Cardiac muscle cell (in vitro differentiated cells and primary cell): ENCODE measurements around the gene PPP4R4. TPM values are rescaled to one million over a fixed set of nuclear protein-coding genes. Genes with fewer than 3 reads are reported as not detected.

Experiments
- DNase-seq, 2 donors: peaks; one replicate each; pipeline versions ENCODE4 v3.0.0 to v3.0.0-alpha.2; 2010 to 2017; ENCODE audit warnings: low read depth in 1 of 2, low spot score in 1 of 2
- H3K27ac ChIP-seq: fragments of 200-600 bp; sonication (generic); 2 replicates; pipeline ENCODE4 v1.5.1; 2016
- H3K27me3 ChIP-seq: fragments of 200-600 bp; sonication (generic); 2 replicates; pipeline ENCODE4 v1.6.0; 2016; ENCODE audit warnings: control low read depth
- H3K36me3 ChIP-seq: fragments of 200-600 bp; sonication (generic); 2 replicates; pipeline ENCODE4 v1.5.1; 2016; ENCODE audit warnings: control low read depth
- H3K4me1 ChIP-seq: fragments of 200-600 bp; sonication (generic); 2 replicates; pipeline ENCODE4 v1.8.1; 2017; ENCODE audit warnings: low read depth, mild to moderate bottlenecking, mixed run types
- H3K4me3 ChIP-seq: fragments of 200-600 bp; sonication (generic); 2 replicates; pipeline ENCODE4 v1.5.1; 2016; ENCODE audit warnings: mild to moderate bottlenecking
- H3K9me3 ChIP-seq: fragments of 200-600 bp; sonication (generic); 2 replicates; pipeline ENCODE4 v1.5.1; 2017; ENCODE audit warnings: low read depth, mild to moderate bottlenecking, control low read depth
- polyA plus RNA-seq: library from polyadenylated mRNA; unstranded; fragments of >200 nt; fragmentation: Nextera tagmentation; extraction: Ambion mirVana; gene quantifications from 2 replicates; pipeline ENCODE4 v1.2.1, GENCODE V29; 2016
- total RNA-seq: library from RNA; depleted of rRNA; stranded (reverse); fragments of >200 nt; gene quantifications from 2 replicates; pipeline ENCODE4 v1.2.3, GENCODE V29; 2016
- TF ChIP-seq, protein P1 (sequence below): IDR thresholded peaks from 2 replicates; pipeline ENCODE4 v1.5.1; 2012; ENCODE audit warnings: low read depth, mild to moderate bottlenecking, low read length

The PPP4R4 gene
- total and polyA plus RNA-seq, 2 experiments from 2014 or later: 0.59 to 9.8 TPM

DNA sequence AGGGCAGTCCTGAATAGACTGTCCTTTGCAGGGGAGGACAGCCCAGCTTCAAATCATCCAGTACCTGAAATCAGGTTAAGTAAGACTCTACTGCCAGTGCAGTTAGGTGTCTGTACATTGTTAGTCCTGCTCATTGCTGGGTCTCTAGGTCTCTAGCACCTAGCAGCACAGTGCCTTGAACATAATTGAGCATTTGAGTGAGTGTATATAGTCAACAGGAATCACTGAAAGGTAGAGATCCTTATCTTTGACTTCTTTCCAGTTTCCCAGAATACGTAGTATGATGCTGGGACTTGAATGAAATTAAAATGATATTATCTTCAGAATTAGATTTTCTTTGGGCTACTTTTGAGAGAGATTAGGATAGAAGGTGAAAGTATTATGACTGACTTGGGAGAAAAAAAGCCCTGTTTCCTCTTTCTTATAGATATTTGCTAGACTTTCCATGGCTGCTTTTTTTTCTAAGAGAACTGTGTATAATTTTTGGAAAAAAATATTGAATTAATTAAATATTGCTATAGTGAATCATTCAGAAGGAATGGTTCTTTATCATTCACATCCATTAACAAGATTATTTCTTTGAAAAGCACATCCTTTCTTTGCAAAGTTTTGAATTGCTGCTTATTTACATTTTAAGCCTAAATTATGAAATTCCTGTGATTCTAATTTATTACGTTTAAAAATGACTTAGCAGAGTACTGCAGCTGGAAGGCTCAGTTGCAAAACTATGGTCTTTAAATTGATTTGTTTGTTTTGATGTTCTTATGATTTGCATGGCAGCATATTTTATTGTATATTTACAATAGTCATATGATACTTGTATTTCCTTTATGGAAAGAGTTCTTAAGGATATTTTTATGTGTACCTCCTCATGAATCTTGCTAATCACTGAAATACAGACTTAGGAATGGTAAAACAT lies 51.6 kb downstream of the PPP4R4 start:
- TF ChIP-seq, protein P1, sequence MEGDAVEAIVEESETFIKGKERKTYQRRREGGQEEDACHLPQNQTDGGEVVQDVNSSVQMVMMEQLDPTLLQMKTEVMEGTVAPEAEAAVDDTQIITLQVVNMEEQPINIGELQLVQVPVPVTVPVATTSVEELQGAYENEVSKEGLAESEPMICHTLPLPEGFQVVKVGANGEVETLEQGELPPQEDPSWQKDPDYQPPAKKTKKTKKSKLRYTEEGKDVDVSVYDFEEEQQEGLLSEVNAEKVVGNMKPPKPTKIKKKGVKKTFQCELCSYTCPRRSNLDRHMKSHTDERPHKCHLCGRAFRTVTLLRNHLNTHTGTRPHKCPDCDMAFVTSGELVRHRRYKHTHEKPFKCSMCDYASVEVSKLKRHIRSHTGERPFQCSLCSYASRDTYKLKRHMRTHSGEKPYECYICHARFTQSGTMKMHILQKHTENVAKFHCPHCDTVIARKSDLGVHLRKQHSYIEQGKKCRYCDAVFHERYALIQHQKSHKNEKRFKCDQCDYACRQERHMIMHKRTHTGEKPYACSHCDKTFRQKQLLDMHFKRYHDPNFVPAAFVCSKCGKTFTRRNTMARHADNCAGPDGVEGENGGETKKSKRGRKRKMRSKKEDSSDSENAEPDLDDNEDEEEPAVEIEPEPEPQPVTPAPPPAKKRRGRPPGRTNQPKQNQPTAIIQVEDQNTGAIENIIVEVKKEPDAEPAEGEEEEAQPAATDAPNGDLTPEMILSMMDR: no peak
- no peaks in the 10 kb centered on the region for H3K4me1 ChIP-seq
- H3K27me3 ChIP-seq: no peaks in the 10 kb centered on the region
- no peak overlapping the region for H3K27ac ChIP-seq
- no peaks in the 10 kb centered on the region for H3K9me3 ChIP-seq
- peak in 1 of 2 donors; percentile 2 for DNase-seq
- H3K36me3 ChIP-seq: no peaks in the 10 kb centered on the region
- H3K4me3 ChIP-seq: no peak overlapping the region

DNA sequence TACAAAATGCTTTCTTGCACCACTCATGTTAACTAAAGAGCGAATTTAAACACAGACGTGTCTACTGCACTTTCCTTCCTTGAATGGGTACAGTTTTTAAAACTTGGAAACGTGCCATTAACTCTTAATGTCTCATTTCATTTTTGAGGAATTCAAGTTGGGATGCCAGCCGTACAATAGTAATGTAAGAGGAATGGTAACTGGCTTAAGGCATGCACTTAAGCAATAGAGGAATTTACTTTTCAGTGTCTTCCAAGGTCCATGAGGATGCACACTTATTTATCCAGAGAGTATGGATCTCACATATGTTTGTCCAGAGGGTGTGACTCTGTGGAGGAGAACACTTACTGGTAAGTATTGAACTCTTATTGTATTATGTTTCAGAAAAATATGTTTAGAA lies 52.9 kb downstream of the PPP4R4 start:
- Histone ChIP-seq H3K4me3 (no peak overlapping the region), H3K4me1 (no peaks in the 10 kb centered on the region), H3K27ac (no peak overlapping the region), H3K9me3 (no peaks in the 10 kb centered on the region), H3K27me3 (no peaks in the 10 kb centered on the region), H3K36me3 (no peaks in the 10 kb centered on the region)
- TF ChIP-seq, protein P1: no peak
- peak in 1 of 2 donors; percentile 22 for DNase-seq

DNA sequence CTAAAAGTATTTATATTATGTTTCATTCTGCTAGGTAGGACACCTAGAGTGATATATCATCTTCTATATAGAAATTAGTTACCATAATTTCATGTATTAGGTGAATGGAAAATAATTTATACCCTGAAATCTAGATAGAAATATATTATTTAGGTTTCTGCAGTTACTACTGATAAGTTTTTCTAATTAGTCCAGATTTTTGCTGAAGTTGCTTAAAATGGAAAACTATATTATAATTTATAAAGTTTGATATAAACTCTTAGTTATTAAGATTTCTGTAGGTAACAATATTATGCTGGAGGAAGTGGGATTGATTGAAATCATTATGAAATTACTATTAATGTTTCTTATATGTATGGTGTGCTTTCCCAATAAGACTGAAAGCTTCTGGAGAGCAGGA lies 62.9 kb downstream of the PPP4R4 start:
- H3K36me3 ChIP-seq: no peaks in the 10 kb centered on the region
- no peak for DNase-seq
- no peaks in the 10 kb centered on the region for H3K4me1 ChIP-seq
- H3K27ac ChIP-seq: no peak overlapping the region
- no peaks in the 10 kb centered on the region for H3K27me3 ChIP-seq
- TF ChIP-seq, protein P1: no peak
- H3K9me3 ChIP-seq: no peaks in the 10 kb centered on the region
- H3K4me3 ChIP-seq: no peak overlapping the region

DNA sequence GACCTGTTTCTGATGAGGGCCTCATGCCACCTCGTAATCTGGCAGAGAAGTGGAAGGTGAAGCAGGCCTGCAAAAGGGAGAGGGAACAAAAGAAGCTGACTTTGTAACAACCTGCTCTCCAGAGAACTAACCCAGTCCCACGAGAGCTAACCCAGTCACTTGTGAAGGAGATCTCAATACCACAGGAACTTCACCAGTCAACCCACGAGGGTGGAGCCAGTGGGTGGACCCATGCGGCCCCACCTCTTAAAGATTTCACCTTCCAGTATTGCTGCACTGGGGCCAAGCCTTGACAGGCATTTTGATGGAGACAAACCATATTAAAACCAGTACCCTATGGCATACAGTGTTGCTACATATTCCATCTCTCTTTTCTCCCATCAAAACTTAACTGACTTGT lies 63.9 kb downstream of the PPP4R4 start:
- Histone ChIP-seq H3K4me1 (no peaks in the 10 kb centered on the region), H3K36me3 (no peaks in the 10 kb centered on the region), H3K27ac (no peak overlapping the region), H3K4me3 (no peak overlapping the region), H3K9me3 (no peaks in the 10 kb centered on the region), H3K27me3 (no peaks in the 10 kb centered on the region)
- TF ChIP-seq, protein P1: no peak
- no peak for DNase-seq

DNA sequence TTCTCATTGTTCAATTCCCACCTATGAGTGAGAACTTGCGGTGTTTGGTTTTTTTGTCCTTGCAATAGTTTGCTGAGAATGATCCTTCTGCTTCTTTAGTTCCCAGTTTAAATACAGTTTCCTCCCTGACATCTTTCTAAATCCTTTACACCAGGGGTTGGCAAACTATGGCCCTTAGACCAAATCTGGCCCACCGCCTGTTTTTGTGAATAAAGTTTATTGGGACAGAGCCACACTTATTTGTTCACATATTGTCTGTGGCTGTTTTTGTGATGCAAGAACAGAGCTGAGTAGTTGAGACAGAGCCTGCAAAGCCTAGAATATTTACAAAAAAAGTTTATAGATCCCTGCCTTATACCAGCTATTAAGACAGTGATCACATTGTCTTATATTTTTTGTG lies 65.3 kb downstream of the PPP4R4 start:
- no peak overlapping the region for H3K27ac ChIP-seq
- no peak overlapping the region for H3K4me3 ChIP-seq
- DNase-seq: no peak
- no peaks in the 10 kb centered on the region for H3K4me1 ChIP-seq
- H3K27me3 ChIP-seq: no peaks in the 10 kb centered on the region
- TF ChIP-seq, protein P1: no peak
- H3K36me3 ChIP-seq: no peaks in the 10 kb centered on the region
- no peaks in the 10 kb centered on the region for H3K9me3 ChIP-seq
